Panc1 (cell line): ENCODE results near the gene PTPRE. TPM values are rescaled to one million over a fixed set of nuclear protein-coding genes. Genes with fewer than 3 reads are reported as not detected.

Experiments used
- ATAC-seq: fragments of 200-7000 bp; cut with Tn5 transposase; 2 replicates; pipeline ENCODE4 v1.9.1; 2020; ENCODE audit warnings: mild to moderate bottlenecking, moderate library complexity
- BruUV-seq: library from RNA; stranded (reverse); fragments of 400-500 nt; replicated peaks from 2 replicates; lab custom pipeline; 2021; lab: Mats Ljungman, UMichigan
- CTCF ChIA-PET: fragments of 300-600 bp; sonication (Branson Sonifier 250); formaldehyde crosslinking; loops from one replicate; lab custom pipeline; 2022; ENCODE audit warnings: antibody characterized with exemption; lab: Charles Lee
- POLR2A ChIA-PET: fragments of 300-600 bp; sonication (Branson Sonifier 250); formaldehyde crosslinking; loops from one replicate; lab custom pipeline; 2022; ENCODE audit warnings: antibody characterized with exemption; lab: Charles Lee
- DNase-seq: peaks from one replicate; pipeline ENCODE4 v3.0.0-alpha.2; 2010; ENCODE audit warnings: low read depth, low spot score
- H3K27ac ChIP-seq: 2 replicates; pipeline ENCODE4 v1.5.1; 2011; ENCODE audit warnings: mild to moderate bottlenecking, low read length, inconsistent platforms
- H3K27me3 ChIP-seq: fragments of 200-500 bp; sonication (Bioruptor generic); 2 replicates; pipeline ENCODE4 v1.6.0; 2014; ENCODE audit warnings: low read length, inconsistent platforms; ENCODE audit not compliant: control insufficient read depth, insufficient read depth
- H3K36me3 ChIP-seq: fragments of 200-500 bp; sonication (Bioruptor generic); 2 replicates; pipeline ENCODE4 v1.5.1; 2014; ENCODE audit warnings: inconsistent platforms, mild to moderate bottlenecking, low read length, moderate library complexity; ENCODE audit not compliant: control insufficient read depth, insufficient read depth
- H3K4me1 ChIP-seq: 2 replicates; pipeline ENCODE4 v1.5.1; 2011; ENCODE audit warnings: inconsistent platforms, mild to moderate bottlenecking, low read length, moderate library complexity; ENCODE audit not compliant: control insufficient read depth, insufficient read depth
- H3K4me3 ChIP-seq, 2 experiments: 2 replicates each; pipeline ENCODE4 v1.5.1; 2011 to 2012; ENCODE audit warnings: low read depth in 2 of 2, low read length in 2 of 2, mild to moderate bottlenecking in 2 of 2, inconsistent platforms in 1 of 2, moderate library complexity in 1 of 2
- H3K9me3 ChIP-seq: fragments of 200-500 bp; sonication (Bioruptor generic); 2 replicates; pipeline ENCODE4 v1.5.1; 2014; ENCODE audit warnings: low read depth, mild to moderate bottlenecking, inconsistent platforms, low read length, moderate library complexity; ENCODE audit not compliant: control insufficient read depth, insufficient read depth
- POLR2AphosphoS5 ChIP-seq: IDR thresholded peaks from 2 replicates; pipeline ENCODE4 v1.6.1; 2012; ENCODE audit warnings: mild to moderate bottlenecking, low read depth, low read length, moderate library complexity
- SIN3A ChIP-seq: IDR thresholded peaks from 2 replicates; pipeline ENCODE4 v1.6.1; 2012; ENCODE audit warnings: low read depth, mild to moderate bottlenecking, low read length, moderate library complexity, borderline replicate concordance; ENCODE audit not compliant: insufficient read depth
- TCF7L2 ChIP-seq: IDR thresholded peaks from 2 replicates; pipeline ENCODE4 v1.6.1; 2011; ENCODE audit warnings: mild to moderate bottlenecking, low read depth, low read length, inconsistent platforms
- in situ Hi-C: cut with HindIII; loops from 2 replicates; pipeline ENCODE4 v1.10.0; 2016; ENCODE audit warnings: low sequenced_read_pairs, low pct_unique_long_range_greater_than_20kb
- intact Hi-C: fragments of 100-400 bp; cut with micrococcal nuclease; formaldehyde crosslinking; loops from one replicate; pipeline ENCODE4 v1.10.0; 2022; ENCODE audit not compliant: unreplicated experiment
- total RNA-seq: library from RNA; stranded (reverse); gene quantifications from one replicate; pipeline ENCODE4 v1.2.1, GENCODE V29; 2021; ENCODE audit not compliant: unreplicated experiment
- TF ChIP-seq, protein P1 (sequence below), 2 experiments: IDR thresholded peaks; 2 replicates each; pipeline ENCODE4 v1.6.1; 2011 to 2012; ENCODE audit warnings: low read depth in 2 of 2, control low read depth in 1 of 2, low read length in 1 of 2, mild to moderate bottlenecking in 1 of 2, moderate library complexity in 1 of 2; ENCODE audit not compliant: insufficient read depth in 1 of 2
- TF ChIP-seq, protein P2 (sequence below): fragments of 450-650 bp; IDR thresholded peaks from 2 replicates; pipeline ENCODE4 v1.5.1; 2017; ENCODE audit warnings: mild to moderate bottlenecking

PTPRE gene
- total RNA-seq, 1 experiment from 2014 or later: 0.44 TPM

DNA sequence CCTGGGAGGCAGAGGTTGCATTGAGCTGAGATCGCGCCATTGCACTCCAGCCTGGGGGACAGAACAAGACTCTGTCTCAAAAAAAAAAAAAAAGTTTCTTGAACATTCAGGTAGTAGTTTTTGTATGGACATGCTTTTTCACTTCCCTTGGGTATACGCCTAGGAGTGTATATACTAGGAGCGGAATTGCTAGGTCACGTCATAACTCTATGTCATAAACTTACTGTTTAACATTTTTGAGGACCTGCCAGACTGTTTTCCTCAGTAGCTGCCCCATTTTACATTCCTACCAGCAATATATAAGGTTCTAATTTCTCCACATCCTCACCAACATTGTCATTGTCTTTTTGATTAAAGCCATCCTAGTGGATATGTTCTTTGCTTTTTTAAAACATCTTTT is 167.7 kb downstream of the PTPRE start:
- Histone ChIP-seq H3K4me3 (no peak overlapping the region), H3K9me3 (no peaks in the 10 kb centered on the region), H3K27ac (no peak overlapping the region), H3K36me3 (no peaks in the 10 kb centered on the region), H3K27me3 (peaks cover 16% of the 10 kb centered on the region), H3K4me1 (peaks cover 2% of the 10 kb centered on the region; the same call in 1 of the 2 replicates)
- ChIA-PET CTCF (no interaction called here), POLR2A (no interaction called here)
- TF ChIP-seq, protein P1, sequence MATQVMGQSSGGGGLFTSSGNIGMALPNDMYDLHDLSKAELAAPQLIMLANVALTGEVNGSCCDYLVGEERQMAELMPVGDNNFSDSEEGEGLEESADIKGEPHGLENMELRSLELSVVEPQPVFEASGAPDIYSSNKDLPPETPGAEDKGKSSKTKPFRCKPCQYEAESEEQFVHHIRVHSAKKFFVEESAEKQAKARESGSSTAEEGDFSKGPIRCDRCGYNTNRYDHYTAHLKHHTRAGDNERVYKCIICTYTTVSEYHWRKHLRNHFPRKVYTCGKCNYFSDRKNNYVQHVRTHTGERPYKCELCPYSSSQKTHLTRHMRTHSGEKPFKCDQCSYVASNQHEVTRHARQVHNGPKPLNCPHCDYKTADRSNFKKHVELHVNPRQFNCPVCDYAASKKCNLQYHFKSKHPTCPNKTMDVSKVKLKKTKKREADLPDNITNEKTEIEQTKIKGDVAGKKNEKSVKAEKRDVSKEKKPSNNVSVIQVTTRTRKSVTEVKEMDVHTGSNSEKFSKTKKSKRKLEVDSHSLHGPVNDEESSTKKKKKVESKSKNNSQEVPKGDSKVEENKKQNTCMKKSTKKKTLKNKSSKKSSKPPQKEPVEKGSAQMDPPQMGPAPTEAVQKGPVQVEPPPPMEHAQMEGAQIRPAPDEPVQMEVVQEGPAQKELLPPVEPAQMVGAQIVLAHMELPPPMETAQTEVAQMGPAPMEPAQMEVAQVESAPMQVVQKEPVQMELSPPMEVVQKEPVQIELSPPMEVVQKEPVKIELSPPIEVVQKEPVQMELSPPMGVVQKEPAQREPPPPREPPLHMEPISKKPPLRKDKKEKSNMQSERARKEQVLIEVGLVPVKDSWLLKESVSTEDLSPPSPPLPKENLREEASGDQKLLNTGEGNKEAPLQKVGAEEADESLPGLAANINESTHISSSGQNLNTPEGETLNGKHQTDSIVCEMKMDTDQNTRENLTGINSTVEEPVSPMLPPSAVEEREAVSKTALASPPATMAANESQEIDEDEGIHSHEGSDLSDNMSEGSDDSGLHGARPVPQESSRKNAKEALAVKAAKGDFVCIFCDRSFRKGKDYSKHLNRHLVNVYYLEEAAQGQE (IDR thresholded peaks at IDR 0.05; ENCODE audit: insufficient read depth in 1 of 2, low read depth in 2 of 2, low read length in 1 of 2): no peak
- BruUV-seq: no TSS peak
- DNase-seq (no peak), ATAC-seq (no peak)
- in situ Hi-C loops (no loop called here), intact Hi-C loops (no loop called here)

DNA sequence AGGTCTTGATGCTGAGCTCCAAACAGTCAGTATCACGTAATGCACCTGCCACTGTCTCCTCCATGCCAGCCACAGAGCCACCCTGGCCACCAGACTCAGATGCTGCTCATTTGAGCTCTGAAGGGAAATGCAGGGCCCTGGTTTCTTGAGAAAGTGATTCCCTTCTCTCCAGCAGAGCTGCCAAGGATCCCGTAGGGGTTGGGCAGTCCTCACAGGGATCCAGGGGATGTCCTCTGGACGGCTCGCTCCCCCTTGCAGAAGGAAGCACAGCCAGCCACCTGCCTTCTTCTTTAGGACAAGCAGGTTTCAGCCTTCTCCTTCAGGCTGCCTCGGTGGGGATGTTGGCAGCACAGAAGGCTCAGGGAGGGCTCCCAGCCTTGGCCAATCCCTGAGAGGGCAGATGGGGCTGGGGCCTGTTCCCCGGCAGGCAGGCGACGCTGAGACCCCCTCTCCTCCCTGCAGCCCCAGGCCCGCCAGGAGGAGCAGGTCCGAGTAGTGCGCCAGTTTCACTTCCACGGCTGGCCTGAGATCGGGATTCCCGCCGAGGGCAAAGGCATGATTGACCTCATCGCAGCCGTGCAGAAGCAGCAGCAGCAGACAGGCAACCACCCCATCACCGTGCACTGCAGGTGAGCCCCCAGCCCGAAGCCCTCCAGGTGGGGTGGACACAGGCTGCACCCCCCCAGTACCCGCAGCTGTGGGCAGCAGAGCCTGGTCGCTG is 170.4 kb downstream of the PTPRE start:
- ChIA-PET POLR2A (no interaction called here), CTCF (no interaction called here)
- intact Hi-C loops (no loop called here), in situ Hi-C loops (no loop called here)
- H3K36me3 ChIP-seq: no peaks in the 10 kb centered on the region
- H3K27me3 ChIP-seq: peaks cover 21% of the 10 kb centered on the region
- DNase-seq: no peak
- no peak for TF ChIP-seq SIN3A
- TF ChIP-seq, protein P1 (IDR thresholded peaks at IDR 0.05; ENCODE audit: insufficient read depth in 1 of 2, low read depth in 2 of 2, low read length in 1 of 2): no peak
- TF ChIP-seq POLR2AphosphoS5: no peak
- TF ChIP-seq, protein P2, sequence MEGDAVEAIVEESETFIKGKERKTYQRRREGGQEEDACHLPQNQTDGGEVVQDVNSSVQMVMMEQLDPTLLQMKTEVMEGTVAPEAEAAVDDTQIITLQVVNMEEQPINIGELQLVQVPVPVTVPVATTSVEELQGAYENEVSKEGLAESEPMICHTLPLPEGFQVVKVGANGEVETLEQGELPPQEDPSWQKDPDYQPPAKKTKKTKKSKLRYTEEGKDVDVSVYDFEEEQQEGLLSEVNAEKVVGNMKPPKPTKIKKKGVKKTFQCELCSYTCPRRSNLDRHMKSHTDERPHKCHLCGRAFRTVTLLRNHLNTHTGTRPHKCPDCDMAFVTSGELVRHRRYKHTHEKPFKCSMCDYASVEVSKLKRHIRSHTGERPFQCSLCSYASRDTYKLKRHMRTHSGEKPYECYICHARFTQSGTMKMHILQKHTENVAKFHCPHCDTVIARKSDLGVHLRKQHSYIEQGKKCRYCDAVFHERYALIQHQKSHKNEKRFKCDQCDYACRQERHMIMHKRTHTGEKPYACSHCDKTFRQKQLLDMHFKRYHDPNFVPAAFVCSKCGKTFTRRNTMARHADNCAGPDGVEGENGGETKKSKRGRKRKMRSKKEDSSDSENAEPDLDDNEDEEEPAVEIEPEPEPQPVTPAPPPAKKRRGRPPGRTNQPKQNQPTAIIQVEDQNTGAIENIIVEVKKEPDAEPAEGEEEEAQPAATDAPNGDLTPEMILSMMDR: no peak
- no peak for TF ChIP-seq TCF7L2
- BruUV-seq: no TSS peak
- no peak overlapping the region for H3K27ac ChIP-seq
- no peak for ATAC-seq
- no peak overlapping the region for H3K4me3 ChIP-seq
- H3K4me1 ChIP-seq: no peaks in the 10 kb centered on the region
- H3K9me3 ChIP-seq: no peaks in the 10 kb centered on the region
